K562 (cell line): ENCODE data around the gene CTSO. TPM values are rescaled to one million over a fixed set of nuclear protein-coding genes. Genes with fewer than 3 reads are reported as not detected.

Experiments used
- ADNP ChIP-seq: fragments of 200-800 bp; sonication (Bioruptor generic); IDR thresholded peaks from 2 replicates; pipeline ENCODE4 v1.6.1; 2016; ENCODE audit warnings: missing genetic modification characterization, missing compliant biosample characterization
- COPS2 ChIP-seq: fragments of 450-650 bp; conservative IDR thresholded peaks from 2 replicates; pipeline ENCODE4 v1.6.1; 2016; ENCODE audit warnings: mild to moderate bottlenecking, moderate library complexity
- HOXB6 ChIP-seq: fragments of 250-450 bp; sonication (Bioruptor Pico); IDR thresholded peaks from 2 replicates; pipeline ENCODE4 v1.5.1; 2022; ENCODE audit warnings: mild to moderate bottlenecking, borderline replicate concordance
- TCF7 ChIP-seq: sonication (generic); IDR thresholded peaks from 2 replicates; pipeline ENCODE4 v1.6.1; 2016; ENCODE audit warnings: antibody characterized with exemption, borderline replicate concordance
- polyA plus RNA-seq, 8 experiments: library from polyadenylated mRNA; depleted of rRNA in 4 of 8; stranded (reverse) in 5 of 8; unstranded in 3 of 8; fragments of >200 nt; fragmentation: Nextera tagmentation in 2 of 8; fragmentation: Illumina TruSeq in 1 of 8; extraction: Ambion mirVana in 2 of 8; extraction: Trizol in 1 of 8; gene quantifications; 2 replicates each; pipeline versions ENCODE4 v1.2.1 to v1.2.3, GENCODE V29; 2011 to 2014; ENCODE audit warnings: inconsistent platforms in 1 of 8, missing spikeins in 1 of 8
- total RNA-seq, 7 experiments: library from RNA; depleted of rRNA in 6 of 7; stranded (reverse); fragments of >200 nt in 6 of 7; fragmentation: Illumina TruSeq in 2 of 7; extraction: Trizol in 2 of 7; gene quantifications; 2 replicates each; pipeline versions ENCODE4 v1.2.1 to v1.2.3, GENCODE V29; 2011 to 2021; ENCODE audit warnings: low replicate concordance in 1 of 7
- TF ChIP-seq, protein P1 (sequence below), 2 experiments: fragments of 150-350 bp in 1 of 2; IDR thresholded peaks; 2 replicates each; pipeline ENCODE4 v1.6.1; 2012 to 2016; ENCODE audit warnings: low read depth in 2 of 2, low read length in 2 of 2, mild to moderate bottlenecking in 1 of 2, moderate library complexity in 1 of 2
- TF ChIP-seq, protein P2 (sequence below): sonication (generic); formaldehyde crosslinking; IDR thresholded peaks from 2 replicates; pipeline ENCODE4 v1.8.1; 2023; ENCODE audit warnings: mild to moderate bottlenecking, missing genetic modification reagents, moderate library complexity

Gene CTSO
- total and polyA plus RNA-seq, 9 of the 15 experiments (the other 6 are each of a cell fraction or from before 2014, with no cell fraction given) = 0.03 to 0.07 (median 0.04) TPM; not detected in 5

DNA sequence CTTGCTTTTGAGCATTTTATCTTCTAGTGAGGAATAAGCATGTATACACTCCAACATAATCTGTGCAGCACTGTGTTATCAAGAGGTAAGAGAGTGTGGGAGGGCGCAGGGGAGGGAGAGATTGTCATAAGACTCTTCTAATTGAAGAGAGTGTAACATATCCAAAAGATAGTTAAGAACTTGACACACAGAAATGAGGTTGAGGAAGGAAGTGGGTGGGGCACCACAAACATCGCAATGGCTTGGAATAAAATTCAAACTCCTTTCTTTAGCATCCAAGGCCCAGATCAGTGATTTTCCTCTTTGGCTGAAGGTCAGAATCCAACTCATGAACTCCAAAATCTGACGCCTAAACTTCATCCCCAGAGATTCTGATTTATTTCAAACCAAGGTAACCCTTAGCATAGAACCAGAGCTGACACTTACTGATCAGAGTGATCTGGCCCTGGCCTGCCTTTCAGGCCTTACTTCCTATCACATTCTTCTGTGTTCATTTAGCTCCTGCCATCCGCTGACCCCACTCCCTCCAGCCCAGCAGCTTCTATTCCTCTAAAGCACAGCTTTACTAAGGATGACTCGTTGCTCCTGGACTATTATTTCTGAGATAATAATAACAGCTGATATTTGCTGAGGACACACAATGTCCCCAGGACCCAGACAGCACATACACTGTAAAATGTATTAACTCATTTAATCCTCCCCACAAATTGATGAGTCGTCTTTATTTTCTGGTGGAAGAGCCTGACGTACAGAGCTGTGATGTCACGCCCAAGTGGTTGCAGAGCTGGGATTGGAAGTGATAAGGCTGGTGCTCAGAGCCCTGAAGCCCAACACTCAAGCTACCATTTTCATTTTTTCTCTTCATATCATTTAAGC, 10.6 kb upstream of the CTSO start (continued):
- TF ChIP-seq, protein P1, sequence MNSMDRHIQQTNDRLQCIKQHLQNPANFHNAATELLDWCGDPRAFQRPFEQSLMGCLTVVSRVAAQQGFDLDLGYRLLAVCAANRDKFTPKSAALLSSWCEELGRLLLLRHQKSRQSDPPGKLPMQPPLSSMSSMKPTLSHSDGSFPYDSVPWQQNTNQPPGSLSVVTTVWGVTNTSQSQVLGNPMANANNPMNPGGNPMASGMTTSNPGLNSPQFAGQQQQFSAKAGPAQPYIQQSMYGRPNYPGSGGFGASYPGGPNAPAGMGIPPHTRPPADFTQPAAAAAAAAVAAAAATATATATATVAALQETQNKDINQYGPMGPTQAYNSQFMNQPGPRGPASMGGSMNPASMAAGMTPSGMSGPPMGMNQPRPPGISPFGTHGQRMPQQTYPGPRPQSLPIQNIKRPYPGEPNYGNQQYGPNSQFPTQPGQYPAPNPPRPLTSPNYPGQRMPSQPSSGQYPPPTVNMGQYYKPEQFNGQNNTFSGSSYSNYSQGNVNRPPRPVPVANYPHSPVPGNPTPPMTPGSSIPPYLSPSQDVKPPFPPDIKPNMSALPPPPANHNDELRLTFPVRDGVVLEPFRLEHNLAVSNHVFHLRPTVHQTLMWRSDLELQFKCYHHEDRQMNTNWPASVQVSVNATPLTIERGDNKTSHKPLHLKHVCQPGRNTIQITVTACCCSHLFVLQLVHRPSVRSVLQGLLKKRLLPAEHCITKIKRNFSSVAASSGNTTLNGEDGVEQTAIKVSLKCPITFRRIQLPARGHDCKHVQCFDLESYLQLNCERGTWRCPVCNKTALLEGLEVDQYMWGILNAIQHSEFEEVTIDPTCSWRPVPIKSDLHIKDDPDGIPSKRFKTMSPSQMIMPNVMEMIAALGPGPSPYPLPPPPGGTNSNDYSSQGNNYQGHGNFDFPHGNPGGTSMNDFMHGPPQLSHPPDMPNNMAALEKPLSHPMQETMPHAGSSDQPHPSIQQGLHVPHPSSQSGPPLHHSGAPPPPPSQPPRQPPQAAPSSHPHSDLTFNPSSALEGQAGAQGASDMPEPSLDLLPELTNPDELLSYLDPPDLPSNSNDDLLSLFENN (IDR thresholded peaks at IDR 0.05; ENCODE audit: low read depth in 2 of 2, low read length in 2 of 2) = no peak
- TF ChIP-seq, protein P2, sequence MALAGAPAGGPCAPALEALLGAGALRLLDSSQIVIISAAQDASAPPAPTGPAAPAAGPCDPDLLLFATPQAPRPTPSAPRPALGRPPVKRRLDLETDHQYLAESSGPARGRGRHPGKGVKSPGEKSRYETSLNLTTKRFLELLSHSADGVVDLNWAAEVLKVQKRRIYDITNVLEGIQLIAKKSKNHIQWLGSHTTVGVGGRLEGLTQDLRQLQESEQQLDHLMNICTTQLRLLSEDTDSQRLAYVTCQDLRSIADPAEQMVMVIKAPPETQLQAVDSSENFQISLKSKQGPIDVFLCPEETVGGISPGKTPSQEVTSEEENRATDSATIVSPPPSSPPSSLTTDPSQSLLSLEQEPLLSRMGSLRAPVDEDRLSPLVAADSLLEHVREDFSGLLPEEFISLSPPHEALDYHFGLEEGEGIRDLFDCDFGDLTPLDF (CRISPR knock-in tag) = no peak
- no peak for TF ChIP-seq COPS2
- no peak for TF ChIP-seq HOXB6 (CRISPR knock-in tag)
- no peak for TF ChIP-seq ADNP
- TF ChIP-seq TCF7 = no peak
